ENCODE data around the gene AGER.
"Not testable (repeated sequence)": the region's sequence is repeated elsewhere in the genome, so short reads cannot be mapped to it uniquely, and the experiment has no call there.

Gene AGER

DNA sequence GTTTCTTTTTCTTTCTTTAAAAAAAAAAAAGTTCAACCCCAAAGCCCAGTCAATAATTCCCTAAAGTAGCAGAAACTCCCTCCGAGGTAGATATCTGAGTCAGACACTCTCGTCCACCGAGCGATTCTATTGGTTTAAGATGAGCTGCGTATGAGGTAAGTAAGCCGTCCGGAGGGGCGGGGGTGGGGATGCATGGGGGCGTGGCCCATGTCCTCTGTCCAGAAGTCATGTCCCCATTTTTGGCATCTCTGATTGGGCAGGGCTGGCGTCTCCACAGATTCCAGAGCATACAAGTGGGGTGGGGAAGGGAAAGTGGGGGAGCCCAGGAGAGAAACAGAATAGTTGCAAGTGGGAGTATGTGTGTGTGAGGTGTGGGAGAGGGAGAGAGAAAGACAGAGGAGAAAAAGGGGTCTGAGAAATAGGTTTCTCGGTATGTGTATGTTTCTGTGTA, 1.7 kb upstream of the AGER start:
- Histone ChIP-seq H3K4me3 (ENCODE audit: low read depth, low read length) (peak overlapping the region; percentile 34), H3K27ac (peak overlapping the region; percentile 52)
- not testable (repeated sequence) for H3K36me3 ChIP-seq (ENCODE audit: control insufficient read depth, insufficient read depth, low read length); H2AFZ ChIP-seq; H3K27me3 ChIP-seq (ENCODE audit: control insufficient read depth, insufficient read depth, low read length); H3K9me3 ChIP-seq (ENCODE audit: control insufficient read depth, low read length); H3K79me2 ChIP-seq; H3K9ac ChIP-seq; H3K4me2 ChIP-seq (ENCODE audit: low read length); H3K4me1 ChIP-seq

DNA sequence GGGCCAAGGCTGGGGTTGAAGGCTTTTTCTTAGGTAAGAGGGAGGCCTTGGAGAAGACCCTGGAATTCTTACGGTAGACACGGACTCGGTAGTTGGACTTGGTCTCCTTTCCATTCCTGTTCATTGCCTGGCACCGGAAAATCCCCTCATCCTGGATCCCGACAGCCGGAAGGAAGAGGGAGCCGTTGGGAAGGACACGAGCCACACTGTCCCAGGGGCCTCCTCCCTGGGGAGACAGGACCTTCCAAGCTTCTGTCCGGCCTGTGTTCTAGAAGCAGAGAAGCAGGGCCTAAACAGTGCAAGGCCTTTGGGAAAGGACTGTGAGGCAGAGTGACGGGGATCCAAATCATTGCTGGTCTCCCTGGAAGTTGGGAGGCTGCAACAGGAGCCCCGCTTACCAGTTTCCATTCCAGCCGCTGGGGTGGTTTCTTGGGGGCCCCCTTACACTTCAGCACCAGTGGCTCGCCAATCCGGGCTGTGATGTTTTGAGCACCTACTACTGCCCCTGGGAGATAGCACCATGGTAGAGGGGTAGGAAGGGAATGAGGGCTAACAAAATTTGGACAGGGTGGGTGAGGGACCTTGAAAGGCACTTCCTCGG, 470 bp downstream of the AGER start:
- H2AFZ ChIP-seq: no peak overlapping the region
- peaks cover 2% of the 10 kb centered on the region for H3K79me2 ChIP-seq
- H3K9ac ChIP-seq: no peak overlapping the region
- H3K9me3 ChIP-seq (ENCODE audit: control insufficient read depth, low read length): no peaks in the 10 kb centered on the region
- H3K4me3 ChIP-seq (ENCODE audit: low read depth, low read length): no peak overlapping the region
- TF ChIP-seq, protein P1, sequence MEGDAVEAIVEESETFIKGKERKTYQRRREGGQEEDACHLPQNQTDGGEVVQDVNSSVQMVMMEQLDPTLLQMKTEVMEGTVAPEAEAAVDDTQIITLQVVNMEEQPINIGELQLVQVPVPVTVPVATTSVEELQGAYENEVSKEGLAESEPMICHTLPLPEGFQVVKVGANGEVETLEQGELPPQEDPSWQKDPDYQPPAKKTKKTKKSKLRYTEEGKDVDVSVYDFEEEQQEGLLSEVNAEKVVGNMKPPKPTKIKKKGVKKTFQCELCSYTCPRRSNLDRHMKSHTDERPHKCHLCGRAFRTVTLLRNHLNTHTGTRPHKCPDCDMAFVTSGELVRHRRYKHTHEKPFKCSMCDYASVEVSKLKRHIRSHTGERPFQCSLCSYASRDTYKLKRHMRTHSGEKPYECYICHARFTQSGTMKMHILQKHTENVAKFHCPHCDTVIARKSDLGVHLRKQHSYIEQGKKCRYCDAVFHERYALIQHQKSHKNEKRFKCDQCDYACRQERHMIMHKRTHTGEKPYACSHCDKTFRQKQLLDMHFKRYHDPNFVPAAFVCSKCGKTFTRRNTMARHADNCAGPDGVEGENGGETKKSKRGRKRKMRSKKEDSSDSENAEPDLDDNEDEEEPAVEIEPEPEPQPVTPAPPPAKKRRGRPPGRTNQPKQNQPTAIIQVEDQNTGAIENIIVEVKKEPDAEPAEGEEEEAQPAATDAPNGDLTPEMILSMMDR (IDR thresholded peaks at IDR 0.05): no peak
- no peak overlapping the region for H3K4me2 ChIP-seq (ENCODE audit: low read length)
- H3K27me3 ChIP-seq (ENCODE audit: control insufficient read depth, insufficient read depth, low read length): no peaks in the 10 kb centered on the region
- H3K27ac ChIP-seq: peak overlapping the region; percentile 30
- no peaks in the 10 kb centered on the region for H3K4me1 ChIP-seq
- no peaks in the 10 kb centered on the region for H3K36me3 ChIP-seq (ENCODE audit: control insufficient read depth, insufficient read depth, low read length)

DNA sequence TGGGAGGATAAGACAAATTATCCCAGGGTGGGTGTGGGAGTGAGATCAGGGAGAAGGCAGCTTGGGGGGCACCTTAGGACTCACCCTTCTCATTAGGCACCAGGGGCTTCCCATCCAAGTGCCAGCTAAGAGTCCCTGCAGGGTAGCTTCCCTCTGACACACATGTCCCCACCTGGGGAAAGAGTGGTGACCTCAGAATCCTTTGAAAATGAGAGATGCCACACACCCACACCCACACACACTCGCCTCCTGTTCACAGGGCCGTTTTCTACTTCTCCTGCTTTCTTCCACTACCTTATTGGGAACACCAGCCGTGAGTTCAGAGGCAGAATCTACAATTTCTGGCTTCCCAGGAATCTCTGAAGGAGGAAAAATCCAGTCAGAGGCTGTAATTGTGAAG, 1.0 kb downstream of the AGER start:
- Histone ChIP-seq H3K9me3 (ENCODE audit: control insufficient read depth, low read length) (no peaks in the 10 kb centered on the region), H3K4me1 (no peaks in the 10 kb centered on the region), H3K4me2 (ENCODE audit: low read length) (no peak overlapping the region), H3K4me3 (ENCODE audit: low read depth, low read length) (no peak overlapping the region), H3K27me3 (ENCODE audit: control insufficient read depth, insufficient read depth, low read length) (no peaks in the 10 kb centered on the region), H2AFZ (no peak overlapping the region), H3K36me3 (ENCODE audit: control insufficient read depth, insufficient read depth, low read length) (no peaks in the 10 kb centered on the region), H3K79me2 (peaks cover 3% of the 10 kb centered on the region), H3K27ac (peak overlapping the region; percentile 30), H3K9ac (no peak overlapping the region)
- TF ChIP-seq, protein P1 (IDR thresholded peaks at IDR 0.05): no peak

DNA sequence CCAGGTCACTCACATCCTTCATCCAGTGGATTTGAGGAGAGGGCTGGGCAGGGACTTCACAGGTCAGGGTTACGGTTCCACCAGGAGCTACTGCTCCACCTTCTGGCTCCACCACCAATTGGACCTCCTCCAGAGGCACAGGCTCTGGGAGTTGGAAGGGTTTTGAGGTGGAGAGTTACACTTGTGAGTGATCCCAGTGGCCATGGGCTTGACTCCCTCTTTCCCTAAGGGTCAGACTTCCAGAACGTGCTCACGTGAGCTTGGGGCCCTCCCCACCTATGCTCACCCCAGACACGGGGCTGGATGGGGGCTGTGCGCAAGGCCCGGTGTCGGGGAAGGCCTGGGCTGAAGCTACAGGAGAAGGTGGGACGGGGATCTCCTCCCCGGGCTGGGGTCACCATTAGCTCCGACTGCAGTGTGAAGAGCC, 1.5 kb downstream of the AGER start:
- no peaks in the 10 kb centered on the region for H3K27me3 ChIP-seq (ENCODE audit: control insufficient read depth, insufficient read depth, low read length)
- H3K79me2 ChIP-seq: peaks cover 3% of the 10 kb centered on the region
- H2AFZ ChIP-seq: no peak overlapping the region
- TF ChIP-seq, protein P1 (IDR thresholded peaks at IDR 0.05): no peak
- no peak overlapping the region for H3K4me3 ChIP-seq (ENCODE audit: low read depth, low read length)
- H3K4me2 ChIP-seq (ENCODE audit: low read length): no peak overlapping the region
- H3K36me3 ChIP-seq (ENCODE audit: control insufficient read depth, insufficient read depth, low read length): no peaks in the 10 kb centered on the region
- H3K9me3 ChIP-seq (ENCODE audit: control insufficient read depth, low read length): no peaks in the 10 kb centered on the region
- no peak overlapping the region for H3K27ac ChIP-seq
- H3K9ac ChIP-seq: no peak overlapping the region
- H3K4me1 ChIP-seq: no peaks in the 10 kb centered on the region

- H3K36me3 ChIP-seq (ENCODE audit: control insufficient read depth, insufficient read depth, low read length): no peaks in the 10 kb centered on the region
- peaks cover 3% of the 10 kb centered on the region for H3K79me2 ChIP-seq
- no peak overlapping the region for H3K27ac ChIP-seq
- H2AFZ ChIP-seq: no peak overlapping the region
- no peak overlapping the region for H3K4me2 ChIP-seq (ENCODE audit: low read length)
- no peak overlapping the region for H3K9ac ChIP-seq
- no peak overlapping the region for H3K4me3 ChIP-seq (ENCODE audit: low read depth, low read length)
- TF ChIP-seq, protein P1 (IDR thresholded peaks at IDR 0.05): no peak
- no peaks in the 10 kb centered on the region for H3K9me3 ChIP-seq (ENCODE audit: control insufficient read depth, low read length)
- no peaks in the 10 kb centered on the region for H3K27me3 ChIP-seq (ENCODE audit: control insufficient read depth, insufficient read depth, low read length)
- H3K4me1 ChIP-seq: peaks cover 1% of the 10 kb centered on the region
Measured at GRCh38 chr6:32181915-32182529, 2.0 kb downstream of the AGER start.

All from parathyroid adenoma (tissue), 2 donors.